GM18858 (cell line): ENCODE measurements around the gene RNF150.

ENCODE experiments used
- ATAC-seq: cut with Tn5 transposase; IDR thresholded peaks from one replicate; pipeline ENCODE4 v1.9.1; 2021; ENCODE audit not compliant: unreplicated experiment

The RNF150 gene

GRCh38 chr4:141028024-141028529 lies 105.2 kb downstream of the RNF150 start:
- ATAC-seq: no peak

GRCh38 chr4:141027421-141027820 lies 105.8 kb downstream of the RNF150 start:
- no peak for ATAC-seq

DNA sequence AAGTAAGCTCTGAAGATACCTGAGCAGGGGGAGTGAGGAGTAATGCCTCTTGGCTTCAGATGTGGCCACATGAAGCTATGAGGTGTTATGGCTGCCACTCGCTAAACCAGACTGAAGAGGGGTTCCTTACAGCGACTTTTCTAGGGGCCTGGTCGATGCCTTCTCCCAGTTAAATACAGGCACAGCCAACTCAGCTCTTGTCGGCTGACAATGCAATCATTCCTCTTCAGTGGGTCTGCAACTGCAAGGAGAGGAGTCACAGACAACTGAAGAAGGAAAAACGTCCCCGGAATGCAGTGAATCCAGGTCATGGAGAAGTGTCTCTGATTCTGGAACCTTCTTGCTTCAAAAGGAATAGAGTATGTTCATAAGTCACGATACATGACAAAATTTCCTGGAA lies 106.4 kb downstream of the RNF150 start:
- no peak for ATAC-seq

GRCh38 chr4:141023051-141023450 lies 110.2 kb downstream of the RNF150 start:
- ATAC-seq: no peak

DNA sequence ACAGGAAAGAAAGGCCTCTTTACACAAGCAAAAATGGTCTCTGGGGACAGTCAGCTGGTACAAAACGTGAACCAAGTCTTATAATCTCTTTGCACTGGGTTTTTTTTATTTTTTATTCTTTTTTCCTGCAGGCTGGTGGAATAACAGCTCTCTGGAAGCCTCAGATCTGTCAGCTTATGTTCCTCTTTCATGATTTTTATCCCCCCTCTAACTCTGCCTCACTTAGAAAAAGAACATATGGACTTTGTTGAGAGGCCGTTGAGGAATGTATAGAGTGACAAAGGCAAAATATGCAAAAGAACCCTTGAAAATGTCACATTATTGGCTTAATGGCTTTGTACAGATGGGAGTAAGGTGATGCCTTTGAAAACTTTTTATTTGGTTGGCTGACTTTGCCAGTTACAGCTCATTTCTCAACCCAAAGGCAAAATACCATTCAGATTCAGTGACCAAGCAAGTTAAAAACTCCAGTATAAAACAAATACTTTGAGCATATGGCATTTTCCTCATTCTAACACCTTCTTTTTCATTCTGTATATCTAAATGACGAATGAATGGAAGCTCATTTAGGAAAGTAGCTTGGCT lies 111.1 kb downstream of the RNF150 start:
- ATAC-seq: no peak

GRCh38 chr4:141021397-141022110 lies 111.7 kb downstream of the RNF150 start:
- no peak for ATAC-seq

- no peak for ATAC-seq
These were observed 112.4 kb downstream of the RNF150 start for GRCh38 chr4:141020801-141021261.

- ATAC-seq: no peak
These were observed 113.5 kb downstream of the RNF150 start for GRCh38 chr4:141019768-141020167.

DNA sequence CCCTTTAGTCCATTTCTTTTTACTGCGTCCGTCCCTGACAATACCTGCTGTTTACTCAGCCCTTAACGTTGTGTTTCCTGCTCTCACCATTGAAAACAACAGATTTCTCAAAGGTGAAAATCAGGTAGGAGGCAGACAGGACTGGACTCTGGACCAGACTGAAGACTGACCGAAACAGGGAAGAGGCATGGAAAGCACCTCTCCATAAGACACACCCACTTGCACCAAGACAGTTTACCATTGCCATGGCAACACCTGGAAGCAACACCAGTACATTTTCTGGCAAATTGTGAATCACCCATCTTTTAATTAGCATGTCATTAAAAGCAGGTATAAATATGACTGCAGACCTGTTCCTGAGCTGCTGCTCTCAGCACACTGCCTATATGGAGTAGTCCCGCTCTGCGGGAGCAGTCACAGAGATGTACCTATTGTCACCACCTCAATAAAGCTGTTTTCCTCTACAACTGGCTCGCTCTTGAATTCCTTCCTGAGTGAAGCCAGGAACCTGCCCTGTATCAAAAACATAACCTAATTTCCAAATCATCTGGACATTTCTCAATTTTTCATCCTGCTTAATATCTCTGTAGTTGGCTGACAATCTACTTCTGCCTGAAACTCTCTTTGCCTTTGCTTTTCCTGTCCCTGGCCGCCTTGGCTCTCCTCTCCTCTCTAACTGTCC lies 117.0 kb downstream of the RNF150 start:
- no peak for ATAC-seq

DNA sequence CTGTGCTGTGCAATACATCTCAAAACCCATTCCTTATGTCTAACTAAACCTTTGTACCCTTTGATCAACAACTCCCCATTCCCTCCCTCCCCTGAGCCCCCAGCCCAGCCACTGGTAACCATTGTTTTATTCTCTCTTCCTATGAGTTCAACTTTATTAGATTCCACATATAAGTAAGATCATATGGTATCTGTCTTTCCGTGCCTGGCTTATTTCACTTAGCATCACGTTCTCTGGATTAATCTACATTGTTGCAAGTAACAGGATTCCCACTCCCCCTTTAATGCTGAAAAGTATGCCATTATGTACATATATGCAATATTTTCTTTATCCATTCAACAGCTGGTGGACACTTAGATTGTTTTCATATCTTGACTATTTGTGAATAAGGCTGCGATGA lies 119.4 kb downstream of the RNF150 start:
- no peak for ATAC-seq

- no peak for ATAC-seq
These were observed 121.4 kb downstream of the RNF150 start for GRCh38 chr4:141011901-141012315.

- ATAC-seq: no peak
These were observed 123.3 kb downstream of the RNF150 start for GRCh38 chr4:141009931-141010330.

GRCh38 chr4:141009129-141009528 lies 124.1 kb downstream of the RNF150 start:
- no peak for ATAC-seq

DNA sequence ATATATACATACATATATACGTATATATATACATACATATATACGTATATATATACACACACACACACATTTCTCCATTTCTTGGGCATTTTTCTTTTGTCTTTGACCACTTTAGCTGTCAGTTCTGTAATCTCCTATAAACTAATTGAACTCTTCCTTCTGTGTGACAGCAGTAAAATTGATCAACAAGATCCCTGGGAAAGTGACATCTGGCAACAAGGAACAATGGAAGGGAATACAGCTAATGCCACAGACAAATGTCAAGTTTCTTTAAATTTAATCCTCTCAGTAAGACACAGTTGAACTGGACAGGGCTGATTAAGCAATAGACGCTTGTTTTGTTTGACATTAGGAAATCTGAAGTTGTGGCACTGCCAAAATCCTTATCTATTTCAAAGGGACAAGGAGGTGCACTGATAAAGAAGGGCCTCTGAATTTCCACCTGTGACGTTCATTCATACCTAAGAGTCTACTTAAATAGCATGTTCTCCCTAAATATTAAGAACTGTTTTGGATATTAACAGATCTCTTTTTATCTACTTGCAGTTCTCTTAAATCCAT lies 126.9 kb downstream of the RNF150 start:
- no peak for ATAC-seq

DNA sequence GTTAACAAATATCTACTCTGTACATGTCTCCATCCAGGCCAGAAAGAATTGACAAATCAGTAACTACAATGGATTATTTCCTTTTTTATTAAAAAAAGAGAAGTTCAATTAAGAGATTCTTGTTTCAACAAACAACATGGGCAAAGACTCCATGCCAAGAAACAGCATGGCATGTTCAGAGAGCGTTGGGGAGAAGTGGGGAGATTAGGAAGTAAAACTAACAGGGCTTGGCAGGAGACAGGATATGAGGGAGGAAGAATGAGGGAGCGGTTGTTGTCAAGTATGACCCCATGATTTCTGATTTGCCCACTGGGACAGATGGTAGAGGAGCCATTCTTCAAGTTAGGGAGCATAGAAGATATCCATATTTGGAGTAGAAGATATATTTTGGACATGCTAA lies 128.4 kb downstream of the RNF150 start:
- no peak for ATAC-seq

- no peak for ATAC-seq
These were observed 130.1 kb downstream of the RNF150 start for GRCh38 chr4:141003193-141003592.

- no peak for ATAC-seq
These were observed 130.9 kb downstream of the RNF150 start for GRCh38 chr4:141002323-141002805.

- no peak for ATAC-seq
These were observed 136.5 kb downstream of the RNF150 start for GRCh38 chr4:140996766-140997165.

GRCh38 chr4:140995058-140995457 lies 138.2 kb downstream of the RNF150 start:
- ATAC-seq: no peak

DNA sequence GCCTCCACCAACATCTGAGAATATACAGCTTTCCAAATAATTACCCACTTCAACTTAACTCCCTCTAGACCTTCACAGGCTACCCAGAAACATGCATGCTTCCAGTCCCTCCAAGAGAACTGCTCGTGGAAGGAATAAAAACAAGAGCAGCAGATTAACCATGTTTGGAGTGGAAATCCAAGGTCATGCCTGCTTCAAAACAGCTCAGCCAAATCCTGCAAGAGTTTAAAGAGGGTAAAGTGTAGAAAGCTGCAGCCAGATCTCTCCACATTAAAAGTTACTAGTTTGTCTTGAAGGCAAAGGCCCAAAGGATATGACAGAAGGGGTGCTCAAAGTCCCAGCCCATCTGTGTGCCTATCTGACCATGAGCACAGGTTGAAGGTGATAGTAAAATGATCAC lies 139.3 kb downstream of the RNF150 start:
- ATAC-seq: no peak

- ATAC-seq: no peak
These were observed 139.9 kb downstream of the RNF150 start for GRCh38 chr4:140993370-140993769.
